Astrocyte (in vitro differentiated cells and primary cell): ENCODE results near the gene SFTPB.

Source experiments
- EZH2 ChIP-seq: IDR thresholded peaks from 2 replicates; pipeline ENCODE4 v1.6.1; 2012; ENCODE audit warnings: mild to moderate bottlenecking, low read length, inconsistent platforms; ENCODE audit not compliant: insufficient read depth
- TF ChIP-seq, protein P1 (sequence below): IDR thresholded peaks from 2 replicates; pipeline ENCODE4 v1.5.1; 2011; ENCODE audit warnings: low read depth, mild to moderate bottlenecking, inconsistent platforms, low read length, moderate library complexity; ENCODE audit not compliant: insufficient read depth

- TF ChIP-seq, protein P1, sequence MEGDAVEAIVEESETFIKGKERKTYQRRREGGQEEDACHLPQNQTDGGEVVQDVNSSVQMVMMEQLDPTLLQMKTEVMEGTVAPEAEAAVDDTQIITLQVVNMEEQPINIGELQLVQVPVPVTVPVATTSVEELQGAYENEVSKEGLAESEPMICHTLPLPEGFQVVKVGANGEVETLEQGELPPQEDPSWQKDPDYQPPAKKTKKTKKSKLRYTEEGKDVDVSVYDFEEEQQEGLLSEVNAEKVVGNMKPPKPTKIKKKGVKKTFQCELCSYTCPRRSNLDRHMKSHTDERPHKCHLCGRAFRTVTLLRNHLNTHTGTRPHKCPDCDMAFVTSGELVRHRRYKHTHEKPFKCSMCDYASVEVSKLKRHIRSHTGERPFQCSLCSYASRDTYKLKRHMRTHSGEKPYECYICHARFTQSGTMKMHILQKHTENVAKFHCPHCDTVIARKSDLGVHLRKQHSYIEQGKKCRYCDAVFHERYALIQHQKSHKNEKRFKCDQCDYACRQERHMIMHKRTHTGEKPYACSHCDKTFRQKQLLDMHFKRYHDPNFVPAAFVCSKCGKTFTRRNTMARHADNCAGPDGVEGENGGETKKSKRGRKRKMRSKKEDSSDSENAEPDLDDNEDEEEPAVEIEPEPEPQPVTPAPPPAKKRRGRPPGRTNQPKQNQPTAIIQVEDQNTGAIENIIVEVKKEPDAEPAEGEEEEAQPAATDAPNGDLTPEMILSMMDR, result no peak
- TF ChIP-seq EZH2, result no peak
These were observed 33.0 kb downstream of the SFTPB start for GRCh38 chr2:85635011-85635410.
